Nephron progenitor cell (in vitro differentiated cells): ENCODE measurements around the gene RNF26.
A peak's percentile ranks its signal among the peaks of the same experiment; 100 is the strongest.

Experiments used
- DNase-seq: peaks from one replicate; pipeline ENCODE4 v3.0.0; 2021
- H3K27ac Mint-ChIP-seq: 2 replicates; pipeline ENCODE4 v1.8.0; 2021; ENCODE audit warnings: mild to moderate bottlenecking, moderate library complexity, mixed read lengths
- H3K27me3 Mint-ChIP-seq: 2 replicates; pipeline ENCODE4 v1.8.0; 2021; ENCODE audit warnings: mild to moderate bottlenecking, low read depth, mixed read lengths; ENCODE audit not compliant: poor library complexity
- H3K36me3 Mint-ChIP-seq: 2 replicates; pipeline ENCODE4 v1.8.0; 2021; ENCODE audit warnings: low read depth, mixed read lengths
- H3K4me1 Mint-ChIP-seq: 2 replicates; pipeline ENCODE4 v1.8.0; 2021; ENCODE audit warnings: mixed read lengths
- H3K4me3 Mint-ChIP-seq: 2 replicates; pipeline ENCODE4 v1.8.0; 2021; ENCODE audit warnings: mild to moderate bottlenecking, moderate library complexity, mixed read lengths
- H3K9me3 Mint-ChIP-seq: 2 replicates; pipeline ENCODE4 v1.8.0; 2021; ENCODE audit warnings: mild to moderate bottlenecking, moderate library complexity, mixed read lengths
- TF ChIP-seq, protein P1 (sequence below): fragments of 200-600 bp; sonication (generic); IDR thresholded peaks from 2 replicates; pipeline ENCODE4 v1.5.0; 2021; ENCODE audit warnings: antibody characterized with exemption

RNF26 gene

GRCh38 chr11:119335655-119336543 is 1.6 kb downstream of the RNF26 start:
- Mint-ChIP-seq H3K4me1 (peaks cover 67% of the 10 kb centered on the region), H3K9me3 (no peaks in the 10 kb centered on the region), H3K27ac (no peak overlapping the region), H3K27me3 (peaks cover 24% of the 10 kb centered on the region), H3K4me3 (peak overlapping the region; percentile 100), H3K36me3 (peaks cover 12% of the 10 kb centered on the region)
- TF ChIP-seq, protein P1, sequence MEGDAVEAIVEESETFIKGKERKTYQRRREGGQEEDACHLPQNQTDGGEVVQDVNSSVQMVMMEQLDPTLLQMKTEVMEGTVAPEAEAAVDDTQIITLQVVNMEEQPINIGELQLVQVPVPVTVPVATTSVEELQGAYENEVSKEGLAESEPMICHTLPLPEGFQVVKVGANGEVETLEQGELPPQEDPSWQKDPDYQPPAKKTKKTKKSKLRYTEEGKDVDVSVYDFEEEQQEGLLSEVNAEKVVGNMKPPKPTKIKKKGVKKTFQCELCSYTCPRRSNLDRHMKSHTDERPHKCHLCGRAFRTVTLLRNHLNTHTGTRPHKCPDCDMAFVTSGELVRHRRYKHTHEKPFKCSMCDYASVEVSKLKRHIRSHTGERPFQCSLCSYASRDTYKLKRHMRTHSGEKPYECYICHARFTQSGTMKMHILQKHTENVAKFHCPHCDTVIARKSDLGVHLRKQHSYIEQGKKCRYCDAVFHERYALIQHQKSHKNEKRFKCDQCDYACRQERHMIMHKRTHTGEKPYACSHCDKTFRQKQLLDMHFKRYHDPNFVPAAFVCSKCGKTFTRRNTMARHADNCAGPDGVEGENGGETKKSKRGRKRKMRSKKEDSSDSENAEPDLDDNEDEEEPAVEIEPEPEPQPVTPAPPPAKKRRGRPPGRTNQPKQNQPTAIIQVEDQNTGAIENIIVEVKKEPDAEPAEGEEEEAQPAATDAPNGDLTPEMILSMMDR: no peak
- DNase-seq: no peak

DNA sequence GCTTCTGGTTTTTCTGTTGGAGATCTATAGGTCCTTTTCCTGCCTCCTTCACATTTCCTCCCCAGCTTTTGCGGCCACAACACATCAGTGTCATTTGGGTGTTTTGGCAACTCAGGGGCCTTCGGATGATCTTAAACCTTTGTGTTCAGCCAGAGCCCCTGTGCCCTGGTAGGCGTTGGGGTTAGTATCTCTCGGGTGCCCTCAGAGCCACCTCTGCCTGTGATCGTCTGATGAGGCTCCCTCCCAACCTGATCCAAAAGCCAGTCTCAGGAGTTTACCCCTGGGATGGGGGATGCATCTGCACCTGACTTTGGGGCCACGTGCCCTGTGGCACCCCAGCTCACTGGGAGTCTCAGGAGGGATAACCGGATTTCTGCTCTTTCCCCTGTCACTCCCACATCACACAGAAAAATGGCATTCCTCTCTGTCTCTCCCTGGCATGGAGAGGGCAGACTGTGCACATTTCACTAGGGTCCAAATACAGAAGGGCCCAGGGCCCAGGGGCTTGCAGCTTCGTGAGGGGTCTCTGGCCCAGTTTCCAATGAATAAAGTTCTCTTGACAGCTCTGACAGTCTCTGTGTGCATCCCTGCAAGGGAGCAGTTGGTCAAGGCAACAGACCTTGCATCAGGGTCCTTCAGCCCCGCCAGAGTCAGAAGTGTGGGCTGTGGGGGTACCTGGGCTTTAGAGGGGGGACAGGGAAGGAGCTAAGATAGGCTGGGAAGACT is 2.6 kb downstream of the RNF26 start:
- peak overlapping the region; percentile 95 for H3K27ac Mint-ChIP-seq
- H3K4me1 Mint-ChIP-seq: peaks cover 70% of the 10 kb centered on the region
- peak overlapping the region; percentile 100 for H3K4me3 Mint-ChIP-seq
- no peak for DNase-seq
- TF ChIP-seq, protein P1: no peak
- peaks cover 29% of the 10 kb centered on the region for H3K27me3 Mint-ChIP-seq
- H3K9me3 Mint-ChIP-seq: no peaks in the 10 kb centered on the region
- peaks cover 12% of the 10 kb centered on the region for H3K36me3 Mint-ChIP-seq

DNA sequence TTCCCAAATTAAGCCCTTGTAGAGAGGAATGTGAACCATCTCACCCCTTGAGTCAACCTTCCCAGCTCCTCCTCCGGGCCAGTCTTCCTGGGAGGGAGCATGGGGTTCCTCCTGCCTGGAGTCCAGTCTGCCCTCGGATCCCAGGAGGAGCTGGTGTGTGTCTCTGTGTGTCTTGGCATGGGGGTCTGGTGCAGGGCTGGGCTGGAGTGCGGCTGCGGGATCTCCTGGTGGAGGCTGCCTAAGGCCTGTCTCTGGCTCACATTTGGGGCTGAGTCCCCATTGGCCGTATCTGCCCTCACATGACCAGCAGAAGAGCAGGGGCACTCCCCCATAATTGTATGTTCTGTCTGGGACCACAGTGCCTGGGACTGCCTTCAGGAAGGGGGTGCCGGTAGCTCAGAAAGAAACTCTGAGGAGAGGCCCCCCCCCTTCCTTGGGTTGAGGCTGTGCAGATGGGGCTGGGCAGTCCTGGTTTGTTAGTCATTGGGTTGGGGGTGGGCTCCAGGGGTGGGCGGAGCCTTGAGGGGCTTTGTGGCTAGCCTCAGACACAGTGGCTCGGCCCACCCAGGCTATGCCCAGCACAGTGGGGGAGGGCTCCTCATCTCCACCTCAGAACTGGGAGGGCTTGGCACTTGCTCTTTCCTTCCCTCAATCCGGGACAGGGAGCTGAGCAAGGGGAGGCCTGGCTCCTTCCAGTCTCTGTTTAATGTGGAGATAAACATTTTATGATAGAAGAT is 3.4 kb downstream of the RNF26 start:
- H3K27ac Mint-ChIP-seq: peak overlapping the region; percentile 95
- peaks cover 38% of the 10 kb centered on the region for H3K27me3 Mint-ChIP-seq
- DNase-seq: peak; percentile 50
- peaks cover 66% of the 10 kb centered on the region for H3K4me1 Mint-ChIP-seq
- H3K9me3 Mint-ChIP-seq: no peaks in the 10 kb centered on the region
- peaks cover 12% of the 10 kb centered on the region for H3K36me3 Mint-ChIP-seq
- peak overlapping the region; percentile 100 for H3K4me3 Mint-ChIP-seq
- TF ChIP-seq, protein P1: no peak

- H3K9me3 Mint-ChIP-seq: no peaks in the 10 kb centered on the region
- TF ChIP-seq, protein P1: peak; percentile 64
- peaks cover 12% of the 10 kb centered on the region for H3K36me3 Mint-ChIP-seq
- H3K4me3 Mint-ChIP-seq: peak overlapping the region; percentile 77
- H3K27ac Mint-ChIP-seq: peak overlapping the region; percentile 24
- peaks cover 44% of the 10 kb centered on the region for H3K27me3 Mint-ChIP-seq
- DNase-seq: peak; percentile 83
- H3K4me1 Mint-ChIP-seq: peaks cover 59% of the 10 kb centered on the region
Measured at GRCh38 chr11:119338318-119338890, 4.1 kb downstream of the RNF26 start.

DNA sequence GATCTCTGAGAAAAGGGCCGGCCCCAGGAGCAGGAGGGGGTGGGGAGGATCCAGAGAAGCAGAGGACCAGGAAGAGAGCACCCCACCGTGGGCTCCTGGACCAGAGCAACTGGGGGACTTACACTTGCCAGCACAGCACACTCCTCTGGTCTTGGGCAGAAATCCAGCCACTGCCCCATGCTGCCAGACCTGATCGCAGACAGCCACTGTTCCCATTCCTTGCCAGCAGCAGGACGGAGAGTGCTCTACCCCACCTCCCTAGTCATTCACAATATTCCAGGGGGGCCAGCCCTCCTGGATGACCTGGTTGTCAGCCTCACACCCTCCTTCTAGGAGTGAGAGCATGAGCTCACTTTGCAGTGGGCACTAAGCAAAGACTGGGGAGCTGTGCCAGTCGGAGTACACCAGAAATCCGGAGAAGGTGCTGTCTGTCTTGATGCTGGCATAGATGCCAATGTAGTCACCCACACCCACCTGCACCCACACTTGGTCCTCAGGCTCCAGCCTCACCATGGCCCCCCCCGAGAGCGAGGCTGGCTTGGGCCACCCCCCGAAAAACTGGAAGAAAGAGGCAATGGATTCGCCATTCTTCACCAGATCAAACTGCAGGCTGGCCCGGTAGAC is 4.8 kb downstream of the RNF26 start:
- TF ChIP-seq, protein P1: no peak
- Mint-ChIP-seq H3K36me3 (peaks cover 12% of the 10 kb centered on the region), H3K9me3 (no peaks in the 10 kb centered on the region), H3K4me1 (peaks cover 54% of the 10 kb centered on the region), H3K27me3 (peaks cover 51% of the 10 kb centered on the region), H3K27ac (no peak overlapping the region), H3K4me3 (peak overlapping the region; percentile 77)
- DNase-seq: no peak
